H1 (cell line): ENCODE results near the gene ENKD1. TPM values are rescaled to one million over a fixed set of nuclear protein-coding genes. Genes with fewer than 3 reads are reported as not detected.

Experiments
- CTCF ChIA-PET: fragments of 300-600 bp; sonication (Branson Sonifier 250); formaldehyde crosslinking; loops from one replicate; lab custom pipeline; 2021; ENCODE audit not compliant: partially characterized antibody; lab: Charles Lee
- POLR2A ChIA-PET: fragments of 300-600 bp; sonication (Branson Sonifier 250); formaldehyde crosslinking; loops from one replicate; lab custom pipeline; 2021; ENCODE audit warnings: inconsistent platforms; ENCODE audit not compliant: partially characterized antibody; lab: Charles Lee
- DNase-seq, 2 experiments: peaks; one replicate each; pipeline versions ENCODE4 v3.0.0 to v3.0.0-alpha.2; 2010 to 2022; ENCODE audit warnings: low spot score in 2 of 2, low read depth in 1 of 2, mixed read lengths in 1 of 2
- FAIRE-seq: peaks from 2 replicates; lab custom pipeline; 2011; peaks lifted over from hg19 to GRCh38; lab: Jason Lieb, UNC
- H2AFZ ChIP-seq: 2 replicates; pipeline ENCODE4 v1.8.1; 2012; ENCODE audit warnings: low read length, inconsistent platforms
- H2AK5ac ChIP-seq: 2 replicates; pipeline ENCODE4 v1.6.1; 2013; ENCODE audit warnings: low read depth, low read length
- H2BK120ac ChIP-seq: replicated peaks from 2 replicates; pipeline ENCODE3; 2013; ENCODE audit warnings: low read depth, low read length, inconsistent platforms
- H2BK12ac ChIP-seq: 2 replicates; pipeline ENCODE4 v1.6.1; 2013; ENCODE audit warnings: low read depth, low read length
- H2BK15ac ChIP-seq: 2 replicates; pipeline ENCODE4 v1.6.1; 2013; ENCODE audit warnings: low read length
- H2BK20ac ChIP-seq: 2 replicates; pipeline ENCODE4 v1.6.1; 2013; ENCODE audit warnings: low read length
- H2BK5ac ChIP-seq: 2 replicates; pipeline ENCODE4 v1.6.1; 2013; ENCODE audit warnings: low read depth, low read length
- H3K14ac ChIP-seq: 2 replicates; pipeline ENCODE4 v1.6.1; 2013; ENCODE audit warnings: inconsistent platforms; ENCODE audit not compliant: insufficient read length
- H3K18ac ChIP-seq: 2 replicates; pipeline ENCODE4 v1.6.1; 2013; ENCODE audit warnings: low read length; ENCODE audit errors: extremely low read depth
- H3K23ac ChIP-seq: 2 replicates; pipeline ENCODE4 v1.6.1; 2013; ENCODE audit warnings: inconsistent platforms; ENCODE audit not compliant: insufficient read length
- H3K23me2 ChIP-seq: 2 replicates; pipeline ENCODE4 v1.6.1; 2013; ENCODE audit warnings: low read depth, low read length
- H3K27ac ChIP-seq: 2 replicates; pipeline ENCODE4 v1.6.1; 2011; ENCODE audit warnings: low read depth, low read length, inconsistent platforms
- H3K27me3 ChIP-seq, 4 experiments: replicated peaks in 1 of 4; 1 replicate in 1 of 4; 2 replicates in 3 of 4; pipeline versions ENCODE4 v1.6.1 to v1.8.1; 2011 to 2013; ENCODE audit warnings: low read length in 3 of 4, mild to moderate bottlenecking in 3 of 4, inconsistent platforms in 2 of 4, mixed read lengths in 2 of 4, moderate library complexity in 1 of 4; ENCODE audit not compliant: control insufficient read depth in 3 of 4, insufficient read depth in 3 of 4; ENCODE audit errors: extremely low read depth in 1 of 4
- H3K36me3 ChIP-seq, 4 experiments: 2 replicates each; pipeline versions ENCODE4 v1.6.1 to v1.8.1; 2011 to 2013; ENCODE audit warnings: mild to moderate bottlenecking in 4 of 4, low read length in 3 of 4, moderate library complexity in 2 of 4, control low read depth in 1 of 4, inconsistent platforms in 1 of 4; ENCODE audit not compliant: insufficient read depth in 4 of 4, control insufficient read depth in 2 of 4
- H3K4ac ChIP-seq: replicated peaks from 2 replicates; pipeline ENCODE3; 2013; ENCODE audit warnings: low read length, low read depth, mixed read lengths, inconsistent platforms; ENCODE audit not compliant: insufficient read length
- H3K4me1 ChIP-seq, 4 experiments: replicated peaks in 1 of 4; 1 replicate in 1 of 4; 2 replicates in 3 of 4; pipeline versions ENCODE4 v1.6.1 to v1.8.1; 2011 to 2013; ENCODE audit warnings: low read length in 3 of 4, inconsistent platforms in 2 of 4, mixed read lengths in 1 of 4; ENCODE audit not compliant: insufficient read depth in 4 of 4, control insufficient read depth in 3 of 4
- H3K4me2 ChIP-seq, 2 experiments: 2 replicates each; pipeline versions ENCODE4 v1.6.1 to v1.8.1; 2011 to 2013; ENCODE audit warnings: low read depth in 2 of 2, low read length in 2 of 2, control low read depth in 1 of 2, inconsistent platforms in 1 of 2, mild to moderate bottlenecking in 1 of 2; ENCODE audit not compliant: insufficient read depth in 1 of 2
- H3K4me3 ChIP-seq, 4 experiments: fragments of 200-600, 300-600 bp in 1 of 4; sonication (generic), shearing (Covaris generic), sonication (Bioruptor Twin) in 1 of 4; 2 replicates each; pipeline versions ENCODE4 v1.5.1 to v1.8.1; 2011 to 2016; ENCODE audit warnings: low read length in 4 of 4, low read depth in 3 of 4, control low read depth in 2 of 4, inconsistent platforms in 2 of 4, mild to moderate bottlenecking in 2 of 4, mixed read lengths in 1 of 4, moderate library complexity in 1 of 4; ENCODE audit not compliant: insufficient read depth in 2 of 4; ENCODE audit errors: extremely low read depth in 1 of 4
- H3K56ac ChIP-seq: replicated peaks from 2 replicates; pipeline ENCODE3; 2013; ENCODE audit warnings: low read depth, mild to moderate bottlenecking, mixed read lengths, low read length, inconsistent platforms; ENCODE audit not compliant: insufficient read length
- H3K79me1 ChIP-seq: 2 replicates; pipeline ENCODE4 v1.6.1; 2013; ENCODE audit warnings: low read depth, low read length, control low read depth
- H3K79me2 ChIP-seq, 2 experiments: 2 replicates each; pipeline versions ENCODE4 v1.6.1 to v1.8.1; 2012 to 2013; ENCODE audit warnings: low read length in 2 of 2, mild to moderate bottlenecking in 2 of 2, inconsistent platforms in 1 of 2; ENCODE audit not compliant: insufficient read depth in 2 of 2, control insufficient read depth in 1 of 2
- H3K9ac ChIP-seq, 4 experiments: replicated peaks in 1 of 4; 1 replicate in 1 of 4; 2 replicates in 3 of 4; pipeline versions ENCODE4 v1.6.1 to v1.8.1; 2011 to 2013; ENCODE audit warnings: low read depth in 3 of 4, low read length in 3 of 4, control low read depth in 2 of 4, mild to moderate bottlenecking in 2 of 4, moderate library complexity in 2 of 4, inconsistent platforms in 1 of 4; ENCODE audit errors: extremely low read depth in 1 of 4
- H3K9me3 ChIP-seq, 2 experiments: 2 replicates each; pipeline versions ENCODE4 v1.6.1 to v1.8.1; 2012 to 2013; ENCODE audit warnings: mild to moderate bottlenecking in 2 of 2, moderate library complexity in 2 of 2, control low read depth in 1 of 2, inconsistent platforms in 1 of 2, low read depth in 1 of 2, low read length in 1 of 2, mixed read lengths in 1 of 2; ENCODE audit not compliant: insufficient read depth in 2 of 2
- H4K20me1 ChIP-seq, 2 experiments: replicated peaks in 1 of 2; 2 replicates each; pipeline versions ENCODE3 to v1.8.1; 2011 to 2013; ENCODE audit warnings: inconsistent platforms in 2 of 2, low read length in 2 of 2, mild to moderate bottlenecking in 1 of 2; ENCODE audit not compliant: insufficient read depth in 2 of 2, control insufficient read depth in 1 of 2
- H4K5ac ChIP-seq: 2 replicates; pipeline ENCODE4 v1.6.1; 2013; ENCODE audit warnings: low read length, low read depth, mixed read lengths, inconsistent platforms; ENCODE audit not compliant: insufficient read length
- H4K8ac ChIP-seq: 2 replicates; pipeline ENCODE4 v1.8.0; 2013; ENCODE audit warnings: mild to moderate bottlenecking, moderate library complexity, low read length, inconsistent platforms; ENCODE audit not compliant: insufficient read depth; ENCODE audit errors: extremely low read depth
- H4K91ac ChIP-seq: replicated peaks from 2 replicates; pipeline ENCODE3; 2013; ENCODE audit warnings: low read length, mixed read lengths, inconsistent platforms; ENCODE audit not compliant: insufficient read length
- BACH1 ChIP-seq: IDR thresholded peaks from 2 replicates; pipeline ENCODE4 v1.6.1; 2012; ENCODE audit warnings: low read length, improper control_type of control experiment
- BRCA1 ChIP-seq: IDR thresholded peaks from 2 replicates; pipeline ENCODE4 v1.6.1; 2012; ENCODE audit warnings: low read depth, low read length, improper control_type of control experiment
- CHD1 ChIP-seq: IDR thresholded peaks from 2 replicates; pipeline ENCODE4 v1.6.1; 2012; ENCODE audit warnings: low read depth, low read length, improper control_type of control experiment
- CHD2 ChIP-seq: IDR thresholded peaks from 2 replicates; pipeline ENCODE4 v1.6.1; 2012; ENCODE audit warnings: low read length, improper control_type of control experiment
- EGR1 ChIP-seq: IDR thresholded peaks from 2 replicates; pipeline ENCODE4 v1.6.1; 2011; ENCODE audit warnings: low read depth, low read length, borderline replicate concordance
- KDM1A ChIP-seq: fragments of 200-600, 300-600 bp; sonication (generic); IDR thresholded peaks from 2 replicates; pipeline ENCODE4 v1.7.1; 2016; ENCODE audit warnings: mild to moderate bottlenecking, low read length, borderline replicate concordance
- KDM5A ChIP-seq: fragments of 200-600 bp; IDR thresholded peaks from 2 replicates; pipeline ENCODE4 v1.7.1; 2012; ENCODE audit warnings: mild to moderate bottlenecking, low read length, inconsistent platforms, mixed read lengths
- NRF1 ChIP-seq: IDR thresholded peaks from 2 replicates; pipeline ENCODE4 v1.6.1; 2011; ENCODE audit warnings: mild to moderate bottlenecking, low read depth, low read length, improper control_type of control experiment
- POLR2A ChIP-seq, 2 experiments: IDR thresholded peaks; 1 replicate in 1 of 2; 2 replicates in 1 of 2; pipeline ENCODE4 v1.6.1; 2011; ENCODE audit warnings: low read depth in 2 of 2, low read length in 2 of 2, mild to moderate bottlenecking in 2 of 2; ENCODE audit errors: control extremely low read depth in 1 of 2
- SIRT6 ChIP-seq: IDR thresholded peaks from one replicate; pipeline ENCODE4 v1.7.1; 2012; ENCODE audit warnings: low read length, inconsistent platforms
- SP4 ChIP-seq: IDR thresholded peaks from 2 replicates; pipeline ENCODE4 v1.6.1; 2012; ENCODE audit warnings: low read length, inconsistent platforms
- ZNF274 ChIP-seq: IDR thresholded peaks from 2 replicates; pipeline ENCODE4 v1.7.0; 2012; ENCODE audit warnings: low read length, borderline replicate concordance; ENCODE audit errors: extremely low read depth
- WGBS, 2 experiments: shearing (Covaris generic) in 1 of 2; methylation state at CpG; one replicate each; pipeline versions ENCODE4 v1.1.6 to v1.1.7; 2013 to 2015; ENCODE audit warnings: low lambda C conversion rate in 2 of 2, mixed read lengths in 2 of 2, inconsistent platforms in 1 of 2, low coverage in 1 of 2, missing lambda C conversion rate in 1 of 2; ENCODE audit not compliant: insufficient replicate concordance in 2 of 2, insufficient coverage in 1 of 2, insufficient read length in 1 of 2; ENCODE audit errors: extremely low coverage in 1 of 2, missing lambda C conversion rate in 1 of 2; 5-methylcytosine and 5-hydroxymethylcytosine counted together
- polyA plus RNA-seq, 7 experiments: library from polyadenylated mRNA; depleted of rRNA in 3 of 7; stranded (reverse) in 5 of 7; unstranded in 2 of 7; fragments of >200 nt in 5 of 7; fragments of 200-250 nt in 2 of 7; gene quantifications; 1 replicate in 5 of 7; 2 replicates in 1 of 7; 4 replicates in 1 of 7; pipeline versions ENCODE4 v1.2.1 to v1.2.3, GENCODE V29; 2011 to 2013; ENCODE audit warnings: missing spikeins in 2 of 7, mixed read lengths in 2 of 7
- total RNA-seq: library from RNA; stranded (reverse); fragmentation: NEBNext Ultra II Directional; extraction: Animal tissue kit (Norgen Biotek cat#: 25700); gene quantifications from 2 replicates; pipeline ENCODE4 v1.2.1, GENCODE V29; 2021
- TF ChIP-seq, protein P1 (sequence below): IDR thresholded peaks from 2 replicates; pipeline ENCODE4 v1.6.1; 2011; ENCODE audit warnings: low read depth, mild to moderate bottlenecking, low read length; ENCODE audit not compliant: insufficient read depth
- TF ChIP-seq, protein P2 (sequence below): IDR thresholded peaks from 2 replicates; pipeline ENCODE4 v1.6.1; 2011; ENCODE audit warnings: low read length, improper control_type of control experiment

ENKD1 gene
- total and polyA plus RNA-seq, 2 of the 8 experiments (the other 6 are each of a cell fraction or from before 2014, with no cell fraction given), result 12.9 to 16.1 TPM

DNA sequence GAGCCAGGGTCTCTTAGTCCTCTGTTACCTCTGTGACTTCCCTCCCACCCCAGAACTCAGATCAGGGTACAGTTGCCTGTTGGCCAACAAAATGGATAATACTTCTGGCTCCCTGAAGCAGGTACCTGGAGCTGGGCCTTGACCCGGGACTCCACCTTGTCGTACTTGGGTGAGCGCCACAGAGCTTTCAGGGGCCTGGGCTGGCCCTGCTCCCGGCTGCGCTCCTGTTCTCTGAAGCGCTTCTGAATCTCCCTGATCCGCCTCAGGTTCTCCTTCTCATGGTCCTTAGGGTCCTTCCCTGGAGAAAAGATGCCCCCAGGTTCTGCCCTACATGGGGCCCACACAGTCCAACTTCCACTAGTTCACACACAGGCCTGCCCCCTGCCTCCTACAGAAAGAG is 1.7 kb downstream of the ENKD1 start:
- ChIA-PET POLR2A (no interaction called here), CTCF (interaction anchor here (0.7 to 13.7 kb wide), 15 partner anchors 10 to 277 kb away, joined by 3 to 202 read pairs (median 6); partner anchors contain the start of genes CARMIL2, CTCF and RIPOR1)
- DNase-seq (no peak), FAIRE-seq (no peak)
- Histone ChIP-seq H3K27me3 (peaks cover 0 to 3% (median 0%) of the 10 kb centered on the region in 4 experiments; a peak in 2 of 7 replicates), H3K23me2 (peaks cover 23% of the 10 kb centered on the region), H3K14ac (no peak overlapping the region), H4K20me1 (peaks cover 5 to 8% of the 10 kb centered on the region in 2 experiments), H3K4me3 (no peak overlapping the region), H3K4me1 (peaks cover 0 to 29% (median 20%) of the 10 kb centered on the region in 4 experiments; a peak in 5 of 7 replicates), H3K9ac (no peak overlapping the region), H3K18ac (no peak overlapping the region), H3K9me3 (no peaks in the 10 kb centered on the region), H2AFZ (no peak overlapping the region), H2BK120ac (no peak overlapping the region), H3K4ac (no peak overlapping the region), H3K27ac (no peak overlapping the region), H3K79me1 (no peaks in the 10 kb centered on the region), H2BK12ac (no peak overlapping the region), H3K36me3 (no peaks in the 10 kb centered on the region), H3K56ac (no peak overlapping the region), H3K4me2 (no peak overlapping the region), H3K79me2 (no peaks in the 10 kb centered on the region), H2BK15ac (no peak overlapping the region), H4K5ac (no peak overlapping the region), H4K91ac (no peak overlapping the region), H2AK5ac (no peak overlapping the region), H2BK5ac (no peak overlapping the region), H4K8ac (no peak overlapping the region)
- TF ChIP-seq EGR1 (no peak), NRF1 (no peak), ZNF274 (no peak), BRCA1 (no peak), KDM5A (no peak), SP4 (no peak), KDM1A (no peak), CHD2 (no peak), BACH1 (no peak), POLR2A (IDR thresholded peaks at IDR 0.05; ENCODE audit: control extremely low read depth in 1 of 2, low read depth in 2 of 2, low read length in 2 of 2) (no peak), CHD1 (no peak), SIRT6 (no peak)
- TF ChIP-seq, protein P1, sequence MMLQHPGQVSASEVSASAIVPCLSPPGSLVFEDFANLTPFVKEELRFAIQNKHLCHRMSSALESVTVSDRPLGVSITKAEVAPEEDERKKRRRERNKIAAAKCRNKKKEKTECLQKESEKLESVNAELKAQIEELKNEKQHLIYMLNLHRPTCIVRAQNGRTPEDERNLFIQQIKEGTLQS, result no peak
- TF ChIP-seq, protein P2, sequence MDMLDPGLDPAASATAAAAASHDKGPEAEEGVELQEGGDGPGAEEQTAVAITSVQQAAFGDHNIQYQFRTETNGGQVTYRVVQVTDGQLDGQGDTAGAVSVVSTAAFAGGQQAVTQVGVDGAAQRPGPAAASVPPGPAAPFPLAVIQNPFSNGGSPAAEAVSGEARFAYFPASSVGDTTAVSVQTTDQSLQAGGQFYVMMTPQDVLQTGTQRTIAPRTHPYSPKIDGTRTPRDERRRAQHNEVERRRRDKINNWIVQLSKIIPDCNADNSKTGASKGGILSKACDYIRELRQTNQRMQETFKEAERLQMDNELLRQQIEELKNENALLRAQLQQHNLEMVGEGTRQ, result no peak
- TF ChIP-seq, all 59 proteins: peak for 0
- H3K23ac ChIP-seq, result no peak overlapping the region
- WGBS, 2 experiments, result 90% methylated on average over 7 of the region's 7 CpGs; no CpG with 5 or more reads in 1 of the 2 experiments
- no peak overlapping the region for H2BK20ac ChIP-seq
